Bronchial epithelial cell (primary cell): Measurements from ENCODE around the gene PIGS. TPM values are rescaled to one million over a fixed set of nuclear protein-coding genes. Genes with fewer than 3 reads are reported as not detected.

Source experiments
- DNase-seq: peaks from one replicate; pipeline ENCODE4 v3.0.0-alpha.2; 2010; ENCODE audit warnings: low read depth
- FAIRE-seq: peaks from 2 replicates; lab custom pipeline; 2011; peaks lifted over from hg19 to GRCh38; lab: Jason Lieb, UNC
- H3K27me3 ChIP-seq: 2 replicates; pipeline ENCODE4 v1.5.1; 2011; ENCODE audit warnings: low read length; ENCODE audit not compliant: control insufficient read depth, insufficient read depth
- H3K36me3 ChIP-seq: 2 replicates; pipeline ENCODE4 v1.5.1; 2011; ENCODE audit warnings: low read length; ENCODE audit not compliant: control insufficient read depth, insufficient read depth
- H3K4me3 ChIP-seq: 2 replicates; pipeline ENCODE4 v1.5.1; 2011; ENCODE audit warnings: mild to moderate bottlenecking, low read depth, low read length, control low read depth
- total RNA-seq: library from RNA; depleted of rRNA; stranded (reverse); fragments of >200 nt; gene quantifications from 2 replicates; pipeline ENCODE4 v1.2.1, GENCODE V29; 2014
- TF ChIP-seq, protein P1 (sequence below): IDR thresholded peaks from 2 replicates; pipeline ENCODE4 v1.5.1; 2011; ENCODE audit warnings: mild to moderate bottlenecking, moderate library complexity, low read length, control low read depth, inconsistent platforms; ENCODE audit not compliant: insufficient read depth, severe bottlenecking

PIGS gene
- total RNA-seq, 1 donor from 2014 or later: 25.5 TPM

DNA sequence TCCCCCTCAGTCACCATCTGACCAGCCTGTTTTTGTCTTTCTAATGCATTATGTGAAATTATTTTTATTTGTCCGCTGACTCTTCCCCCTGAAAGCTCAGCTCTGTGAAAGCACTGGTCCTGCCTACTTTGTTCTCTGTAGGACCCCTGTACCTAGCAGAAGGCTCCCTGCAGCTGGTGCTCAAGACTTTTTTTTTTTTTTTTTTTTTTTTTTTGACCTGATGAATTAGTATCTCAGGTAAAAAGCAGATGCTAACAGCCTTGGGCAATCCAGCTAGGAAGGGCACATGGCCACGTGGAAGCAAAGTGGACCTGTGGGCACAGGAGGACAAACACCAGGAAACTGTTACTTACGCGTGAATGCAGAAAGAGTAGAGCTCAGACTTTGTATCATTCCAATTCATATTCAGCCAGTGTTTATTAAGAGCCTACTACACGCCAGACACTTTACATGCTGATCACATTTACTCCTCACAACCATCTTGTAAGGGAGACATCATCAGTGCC is 18.3 kb downstream of the PIGS start:
- TF ChIP-seq, protein P1, sequence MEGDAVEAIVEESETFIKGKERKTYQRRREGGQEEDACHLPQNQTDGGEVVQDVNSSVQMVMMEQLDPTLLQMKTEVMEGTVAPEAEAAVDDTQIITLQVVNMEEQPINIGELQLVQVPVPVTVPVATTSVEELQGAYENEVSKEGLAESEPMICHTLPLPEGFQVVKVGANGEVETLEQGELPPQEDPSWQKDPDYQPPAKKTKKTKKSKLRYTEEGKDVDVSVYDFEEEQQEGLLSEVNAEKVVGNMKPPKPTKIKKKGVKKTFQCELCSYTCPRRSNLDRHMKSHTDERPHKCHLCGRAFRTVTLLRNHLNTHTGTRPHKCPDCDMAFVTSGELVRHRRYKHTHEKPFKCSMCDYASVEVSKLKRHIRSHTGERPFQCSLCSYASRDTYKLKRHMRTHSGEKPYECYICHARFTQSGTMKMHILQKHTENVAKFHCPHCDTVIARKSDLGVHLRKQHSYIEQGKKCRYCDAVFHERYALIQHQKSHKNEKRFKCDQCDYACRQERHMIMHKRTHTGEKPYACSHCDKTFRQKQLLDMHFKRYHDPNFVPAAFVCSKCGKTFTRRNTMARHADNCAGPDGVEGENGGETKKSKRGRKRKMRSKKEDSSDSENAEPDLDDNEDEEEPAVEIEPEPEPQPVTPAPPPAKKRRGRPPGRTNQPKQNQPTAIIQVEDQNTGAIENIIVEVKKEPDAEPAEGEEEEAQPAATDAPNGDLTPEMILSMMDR: no peak
- FAIRE-seq (no peak), DNase-seq (no peak)
- no peaks in the 10 kb centered on the region for H3K27me3 ChIP-seq
- H3K36me3 ChIP-seq: peaks cover 10% of the 10 kb centered on the region
- H3K4me3 ChIP-seq: no peak overlapping the region

DNA sequence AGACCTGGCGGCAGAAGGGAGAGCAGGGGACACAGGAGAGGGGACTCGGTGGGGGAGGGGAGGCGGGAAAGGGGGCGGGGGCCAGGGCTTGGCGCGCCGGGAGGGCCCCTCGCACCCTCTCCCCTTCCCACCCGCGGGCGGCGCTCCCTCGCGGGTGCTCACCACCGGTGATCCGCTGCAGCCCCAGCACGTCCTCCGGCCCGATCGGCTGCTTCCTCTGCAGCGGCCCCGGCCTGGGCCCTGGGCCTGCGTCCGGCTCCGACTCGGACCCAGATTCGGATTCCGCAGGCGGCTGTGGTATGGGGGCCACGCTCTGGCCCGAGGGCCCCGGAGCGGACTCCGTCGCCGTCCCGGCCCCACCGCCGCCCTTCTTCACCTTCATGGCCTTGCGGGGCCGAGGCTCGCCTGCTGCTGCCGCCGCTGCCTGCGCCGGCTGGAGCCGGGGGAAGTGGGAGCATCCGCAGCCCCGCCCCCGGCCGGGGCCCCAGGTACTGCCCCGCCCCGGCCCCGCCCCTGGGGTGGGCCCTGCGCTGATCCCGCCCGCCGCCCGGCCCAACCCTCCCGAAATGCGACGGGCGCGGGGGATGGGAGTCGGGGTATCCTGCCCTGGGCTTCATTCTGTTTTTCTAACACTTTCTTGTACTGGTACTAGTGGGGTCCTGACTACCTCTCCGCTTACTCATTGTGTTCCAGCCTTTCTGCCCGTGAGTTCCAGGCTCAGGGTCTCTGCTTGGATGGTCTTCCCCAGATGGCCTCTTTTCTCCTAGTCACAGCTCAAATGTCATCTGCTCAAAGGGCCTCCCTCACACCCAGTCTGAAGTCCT is 18.9 kb downstream of the PIGS start, which contains the start of gene UNC119:
Gene UNC119, minus strand, starts transcription at position 449 of the 824 bp plus-strand sequence. Its CDS starts 67 bp downstream, at position 382.
- DNase-seq (peak; percentile 38), FAIRE-seq (no peak)
- no peaks in the 10 kb centered on the region for H3K27me3 ChIP-seq
- TF ChIP-seq, protein P1: no peak
- H3K4me3 ChIP-seq: peak within 1 kb of the TSS; percentile 85
- H3K36me3 ChIP-seq: peaks cover 10% of the 10 kb centered on the region

DNA sequence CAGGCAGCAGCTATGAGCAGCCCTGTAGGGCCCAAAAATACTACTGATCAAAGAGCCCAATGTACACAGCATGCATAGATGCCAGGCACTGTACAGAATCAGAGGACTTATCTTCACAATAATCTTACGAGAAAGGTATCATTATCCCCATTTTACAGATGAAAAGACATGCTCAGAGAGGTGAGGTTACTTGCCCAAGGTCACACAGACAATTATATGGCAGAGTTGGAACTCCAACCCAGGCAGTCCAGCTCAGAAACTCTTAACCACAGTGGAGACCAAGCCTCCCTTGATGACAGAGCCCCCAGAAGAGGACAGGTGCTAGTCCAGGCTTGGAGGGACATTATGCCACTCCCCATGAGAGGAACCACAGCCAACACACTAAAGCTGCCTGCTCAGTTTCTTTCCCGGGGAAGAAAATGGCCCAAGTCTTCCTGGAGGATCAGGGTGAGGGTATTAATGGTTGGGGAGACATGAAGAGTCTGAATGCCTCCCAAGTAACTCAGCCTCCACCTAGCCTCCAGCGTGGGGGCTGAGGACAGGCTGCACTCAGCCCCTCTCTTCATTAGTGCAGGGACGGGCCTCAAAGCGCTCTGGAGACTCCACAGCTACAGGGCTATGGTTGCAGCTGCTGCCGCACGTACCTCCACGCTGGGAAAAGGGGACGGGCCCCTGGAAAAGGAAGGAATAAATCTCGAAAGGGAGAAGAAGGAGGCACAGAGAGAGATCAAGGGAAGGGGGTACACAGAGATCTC is 19.7 kb downstream of the PIGS start:
- FAIRE-seq: no peak
- Histone ChIP-seq H3K36me3 (peaks cover 10% of the 10 kb centered on the region), H3K27me3 (no peaks in the 10 kb centered on the region), H3K4me3 (peak overlapping the region; percentile 85)
- TF ChIP-seq, protein P1: no peak
- no peak for DNase-seq

DNA sequence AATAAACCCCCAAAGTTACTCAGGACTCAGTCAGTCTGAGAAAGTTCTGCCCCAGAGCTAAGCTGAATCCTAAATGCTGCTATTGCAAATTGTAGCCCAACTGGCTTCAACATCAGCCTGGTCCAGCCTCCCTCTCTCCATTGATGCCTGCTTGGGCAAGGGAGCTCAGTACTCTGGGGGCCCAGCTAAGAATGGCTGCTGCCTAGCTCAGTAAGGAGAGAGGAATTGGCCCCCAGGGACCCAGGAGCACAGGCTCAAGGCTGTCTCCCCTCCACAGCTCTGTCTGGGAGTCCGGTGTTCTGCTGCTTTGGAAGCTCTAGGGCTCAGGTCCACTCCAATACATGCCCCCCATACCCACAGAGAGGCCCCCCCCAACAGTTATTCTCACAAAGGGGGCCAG is 20.5 kb downstream of the PIGS start:
- TF ChIP-seq, protein P1: no peak
- no peaks in the 10 kb centered on the region for H3K27me3 ChIP-seq
- no peak overlapping the region for H3K4me3 ChIP-seq
- DNase-seq: no peak
- FAIRE-seq: no peak
- H3K36me3 ChIP-seq: peaks cover 7% of the 10 kb centered on the region

DNA sequence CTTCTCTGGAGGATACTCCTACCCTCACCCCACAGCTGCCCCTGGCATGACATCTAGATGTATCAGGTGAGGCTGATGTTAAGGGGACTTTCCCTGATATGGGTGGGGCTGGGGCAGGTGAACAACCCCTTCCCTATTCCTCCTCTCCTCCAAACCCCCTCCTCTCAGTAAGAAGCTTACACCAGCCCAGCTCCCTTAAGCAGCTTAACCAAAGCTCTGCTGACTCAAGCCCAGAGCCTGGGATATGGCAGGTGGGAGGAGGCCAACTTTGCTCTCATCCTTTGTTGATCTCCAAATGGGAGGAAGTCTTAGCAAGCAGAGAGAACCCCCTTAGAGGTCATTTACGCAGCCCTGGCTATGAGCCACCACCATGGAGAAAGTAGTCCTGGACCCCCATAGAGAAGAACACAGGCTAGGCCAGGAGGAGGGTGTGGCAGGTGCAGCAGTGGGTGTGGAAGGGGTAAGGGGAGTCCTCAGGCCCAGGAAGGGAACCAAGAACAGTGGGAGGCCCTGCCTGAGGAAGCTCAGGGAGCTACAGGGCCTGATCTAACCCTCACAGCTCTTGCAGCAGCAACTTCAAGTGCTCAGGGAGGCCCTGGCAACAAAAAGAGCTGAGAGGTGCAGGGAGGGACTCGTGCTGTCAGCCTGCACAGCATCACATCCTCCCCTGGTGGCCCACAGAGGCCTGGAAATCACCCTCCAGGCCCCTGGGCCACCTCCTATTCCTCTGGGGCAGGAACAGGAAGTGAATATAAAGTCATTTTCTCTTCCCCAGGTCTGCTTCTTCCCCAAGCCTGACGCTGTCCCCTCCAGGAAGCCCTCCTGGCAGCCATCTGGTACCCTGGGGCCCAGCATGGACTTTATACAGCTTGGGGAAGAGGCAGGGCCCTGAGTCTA is 21.8 kb downstream of the PIGS start:
- H3K36me3 ChIP-seq: peaks cover 5% of the 10 kb centered on the region
- TF ChIP-seq, protein P1: no peak
- no peak for DNase-seq
- FAIRE-seq: no peak
- no peaks in the 10 kb centered on the region for H3K27me3 ChIP-seq
- H3K4me3 ChIP-seq: no peak overlapping the region
